GM12892 (cell line): Measurements from ENCODE around the gene CNGB1.

ENCODE experiments used
- POLR2A ChIP-seq: IDR thresholded peaks from 2 replicates; pipeline ENCODE4 v1.6.1; 2011; ENCODE audit warnings: low read depth, low read length, control low read depth
- POLR2AphosphoS5 ChIP-seq: IDR thresholded peaks from 2 replicates; pipeline ENCODE4 v1.6.1; 2011; ENCODE audit warnings: low read depth, low read length, control low read depth
- TAF1 ChIP-seq: IDR thresholded peaks from 2 replicates; pipeline ENCODE4 v1.6.1; 2011; ENCODE audit warnings: low read depth, mild to moderate bottlenecking, control low read depth, low read length, borderline replicate concordance

GRCh38 chr16:57893559-57894389 is 77.2 kb downstream of the CNGB1 start:
- no peak for TF ChIP-seq TAF1
- TF ChIP-seq POLR2A: no peak
- no peak for TF ChIP-seq POLR2AphosphoS5
